ENCODE results near the gene LRIG2. TPM values are rescaled to one million over a fixed set of nuclear protein-coding genes. Genes with fewer than 3 reads are reported as not detected.
"Not testable (repeated sequence)": the region's sequence is repeated elsewhere in the genome, so short reads cannot be mapped to it uniquely, and the experiment has no call there.

LRIG2 gene
- total RNA-seq, 1 donor from 2014 or later = 24.0 TPM

- Histone ChIP-seq H3K9me3 (ENCODE audit: control insufficient read depth in 3 of 3, low read length in 3 of 3) (no peaks in the 10 kb centered on the region), H3K4me1 (ENCODE audit: control insufficient read depth in 3 of 3, insufficient read depth in 3 of 3, low read length in 3 of 3) (peaks cover 0 to 5% (median 2%) of the 10 kb centered on the region in 3 donors), H3K36me3 (ENCODE audit: control insufficient read depth in 3 of 3, insufficient read depth in 3 of 3, low read length in 3 of 3) (no peaks in the 10 kb centered on the region), H3K9ac (ENCODE audit: low read depth in 1 of 3, low read length in 3 of 3) (no peak overlapping the region), H3K27ac (ENCODE audit: low read depth, low read length) (no peak overlapping the region), H3K4me3 (ENCODE audit: low read length in 3 of 3) (no peak overlapping the region), H3K27me3 (ENCODE audit: control insufficient read depth in 3 of 3, insufficient read depth in 3 of 3, low read length in 3 of 3) (no peaks in the 10 kb centered on the region)
Measured at GRCh38 chr1:113057006-113057405, 16.0 kb upstream of the LRIG2 start.

- Histone ChIP-seq H3K36me3 (ENCODE audit: control insufficient read depth in 3 of 3, insufficient read depth in 3 of 3, low read length in 3 of 3) (no peaks in the 10 kb centered on the region), H3K4me3 (ENCODE audit: low read length in 3 of 3) (no peak overlapping the region), H3K27ac (ENCODE audit: low read depth, low read length) (no peak overlapping the region), H3K27me3 (ENCODE audit: control insufficient read depth in 3 of 3, insufficient read depth in 3 of 3, low read length in 3 of 3) (no peaks in the 10 kb centered on the region), H3K9ac (ENCODE audit: low read depth in 1 of 3, low read length in 3 of 3) (no peak overlapping the region), H3K4me1 (ENCODE audit: control insufficient read depth in 3 of 3, insufficient read depth in 3 of 3, low read length in 3 of 3) (peaks cover 0 to 5% (median 2%) of the 10 kb centered on the region in 3 donors), H3K9me3 (ENCODE audit: control insufficient read depth in 3 of 3, low read length in 3 of 3) (no peaks in the 10 kb centered on the region)
Measured at GRCh38 chr1:113058941-113059706, 13.9 kb upstream of the LRIG2 start.

- not testable (repeated sequence) for H3K27me3 ChIP-seq (ENCODE audit: control insufficient read depth in 3 of 3, insufficient read depth in 3 of 3, low read length in 3 of 3); H3K27ac ChIP-seq (ENCODE audit: low read depth, low read length); H3K4me1 ChIP-seq (ENCODE audit: control insufficient read depth in 3 of 3, insufficient read depth in 3 of 3, low read length in 3 of 3); H3K9ac ChIP-seq (ENCODE audit: low read depth in 1 of 3, low read length in 3 of 3); H3K4me3 ChIP-seq (ENCODE audit: low read length in 3 of 3); H3K36me3 ChIP-seq (ENCODE audit: control insufficient read depth in 3 of 3, insufficient read depth in 3 of 3, low read length in 3 of 3); H3K9me3 ChIP-seq (ENCODE audit: control insufficient read depth in 3 of 3, low read length in 3 of 3)
Measured at GRCh38 chr1:113063456-113063855, 9.5 kb upstream of the LRIG2 start.

- H3K27me3 ChIP-seq (ENCODE audit: control insufficient read depth in 3 of 3, insufficient read depth in 3 of 3, low read length in 3 of 3) = no peaks in the 10 kb centered on the region
- H3K9me3 ChIP-seq (ENCODE audit: control insufficient read depth in 3 of 3, low read length in 3 of 3) = no peaks in the 10 kb centered on the region
- peaks cover 12 to 13% (median 13%) of the 10 kb centered on the region in 3 donors for H3K4me1 ChIP-seq (ENCODE audit: control insufficient read depth in 3 of 3, insufficient read depth in 3 of 3, low read length in 3 of 3)
- H3K4me3 ChIP-seq (ENCODE audit: low read length in 3 of 3) = peak overlapping the region; percentile 90 to 97 (median 97)
- no peaks in the 10 kb centered on the region for H3K36me3 ChIP-seq (ENCODE audit: control insufficient read depth in 3 of 3, insufficient read depth in 3 of 3, low read length in 3 of 3)
- H3K27ac ChIP-seq (ENCODE audit: low read depth, low read length) = peak overlapping the region; percentile 91
- peak overlapping the region in 2 of 3 donors; percentile 94 to 99 for H3K9ac ChIP-seq (ENCODE audit: low read depth in 1 of 3, low read length in 3 of 3)
Measured at GRCh38 chr1:113072141-113072756, 749 bp upstream of the LRIG2 start.

GRCh38 chr1:113073479-113073950 is 517 bp downstream of the LRIG2 start:
- Histone ChIP-seq H3K9me3 (ENCODE audit: control insufficient read depth in 3 of 3, low read length in 3 of 3) (no peaks in the 10 kb centered on the region), H3K4me1 (ENCODE audit: control insufficient read depth in 3 of 3, insufficient read depth in 3 of 3, low read length in 3 of 3) (peaks cover 12 to 13% (median 13%) of the 10 kb centered on the region in 3 donors), H3K27ac (ENCODE audit: low read depth, low read length) (peak overlapping the region; percentile 91), H3K36me3 (ENCODE audit: control insufficient read depth in 3 of 3, insufficient read depth in 3 of 3, low read length in 3 of 3) (peaks cover 0 to 6% (median 5%) of the 10 kb centered on the region in 3 donors), H3K4me3 (ENCODE audit: low read length in 3 of 3) (peak overlapping the region; percentile 90 to 97 (median 97)), H3K27me3 (ENCODE audit: control insufficient read depth in 3 of 3, insufficient read depth in 3 of 3, low read length in 3 of 3) (no peaks in the 10 kb centered on the region), H3K9ac (ENCODE audit: low read depth in 1 of 3, low read length in 3 of 3) (peak overlapping the region; percentile 94 to 99 (median 94))

- Histone ChIP-seq H3K4me1 (ENCODE audit: control insufficient read depth in 3 of 3, insufficient read depth in 3 of 3, low read length in 3 of 3) (peaks cover 12 to 13% (median 13%) of the 10 kb centered on the region in 3 donors), H3K9ac (ENCODE audit: low read depth in 1 of 3, low read length in 3 of 3) (peak overlapping the region; percentile 94 to 99 (median 94)), H3K4me3 (ENCODE audit: low read length in 3 of 3) (peak overlapping the region; percentile 90 to 97 (median 97)), H3K36me3 (ENCODE audit: control insufficient read depth in 3 of 3, insufficient read depth in 3 of 3, low read length in 3 of 3) (peaks cover 0 to 8% (median 8%) of the 10 kb centered on the region in 3 donors), H3K27me3 (ENCODE audit: control insufficient read depth in 3 of 3, insufficient read depth in 3 of 3, low read length in 3 of 3) (no peaks in the 10 kb centered on the region), H3K27ac (ENCODE audit: low read depth, low read length) (peak overlapping the region; percentile 91), H3K9me3 (ENCODE audit: control insufficient read depth in 3 of 3, low read length in 3 of 3) (no peaks in the 10 kb centered on the region)
Measured at GRCh38 chr1:113074237-113074636, 1.2 kb downstream of the LRIG2 start.

- not testable (repeated sequence) for H3K27me3 ChIP-seq (ENCODE audit: control insufficient read depth in 3 of 3, insufficient read depth in 3 of 3, low read length in 3 of 3); H3K4me3 ChIP-seq (ENCODE audit: low read length in 3 of 3); H3K27ac ChIP-seq (ENCODE audit: low read depth, low read length); H3K9me3 ChIP-seq (ENCODE audit: control insufficient read depth in 3 of 3, low read length in 3 of 3); H3K9ac ChIP-seq (ENCODE audit: low read depth in 1 of 3, low read length in 3 of 3); H3K4me1 ChIP-seq (ENCODE audit: control insufficient read depth in 3 of 3, insufficient read depth in 3 of 3, low read length in 3 of 3)
- peaks cover 0 to 10% (median 8%) of the 10 kb centered on the region in 3 donors for H3K36me3 ChIP-seq (ENCODE audit: control insufficient read depth in 3 of 3, insufficient read depth in 3 of 3, low read length in 3 of 3)
Measured at GRCh38 chr1:113077978-113078377, 5.0 kb downstream of the LRIG2 start.

- Histone ChIP-seq H3K36me3 (ENCODE audit: control insufficient read depth in 3 of 3, insufficient read depth in 3 of 3, low read length in 3 of 3) (peaks cover 0 to 2% (median 0%) of the 10 kb centered on the region in 3 donors), H3K4me1 (ENCODE audit: control insufficient read depth in 3 of 3, insufficient read depth in 3 of 3, low read length in 3 of 3) (peaks cover 0 to 3% (median 2%) of the 10 kb centered on the region in 3 donors), H3K4me3 (ENCODE audit: low read length in 3 of 3) (no peak overlapping the region), H3K9me3 (ENCODE audit: control insufficient read depth in 3 of 3, low read length in 3 of 3) (no peaks in the 10 kb centered on the region), H3K27me3 (ENCODE audit: control insufficient read depth in 3 of 3, insufficient read depth in 3 of 3, low read length in 3 of 3) (no peaks in the 10 kb centered on the region), H3K27ac (ENCODE audit: low read depth, low read length) (no peak overlapping the region), H3K9ac (ENCODE audit: low read depth in 1 of 3, low read length in 3 of 3) (no peak overlapping the region)
Measured at GRCh38 chr1:113086541-113086940, 13.5 kb downstream of the LRIG2 start.

GRCh38 chr1:113088972-113089371 is 16.0 kb downstream of the LRIG2 start:
- Histone ChIP-seq H3K4me1 (ENCODE audit: control insufficient read depth in 3 of 3, insufficient read depth in 3 of 3, low read length in 3 of 3) (peaks cover 0 to 3% (median 2%) of the 10 kb centered on the region in 3 donors), H3K4me3 (ENCODE audit: low read length in 3 of 3) (no peak overlapping the region), H3K27ac (ENCODE audit: low read depth, low read length) (no peak overlapping the region), H3K9me3 (ENCODE audit: control insufficient read depth in 3 of 3, low read length in 3 of 3) (no peaks in the 10 kb centered on the region), H3K9ac (ENCODE audit: low read depth in 1 of 3, low read length in 3 of 3) (no peak overlapping the region), H3K27me3 (ENCODE audit: control insufficient read depth in 3 of 3, insufficient read depth in 3 of 3, low read length in 3 of 3) (no peaks in the 10 kb centered on the region), H3K36me3 (ENCODE audit: control insufficient read depth in 3 of 3, insufficient read depth in 3 of 3, low read length in 3 of 3) (peaks cover 2 to 10% (median 7%) of the 10 kb centered on the region in 3 donors)

- Histone ChIP-seq H3K9ac (ENCODE audit: low read depth in 1 of 3, low read length in 3 of 3) (no peak overlapping the region), H3K27ac (ENCODE audit: low read depth, low read length) (no peak overlapping the region), H3K4me3 (ENCODE audit: low read length in 3 of 3) (no peak overlapping the region), H3K4me1 (ENCODE audit: control insufficient read depth in 3 of 3, insufficient read depth in 3 of 3, low read length in 3 of 3) (peaks cover 0 to 3% (median 2%) of the 10 kb centered on the region in 3 donors), H3K36me3 (ENCODE audit: control insufficient read depth in 3 of 3, insufficient read depth in 3 of 3, low read length in 3 of 3) (peaks cover 5 to 19% (median 12%) of the 10 kb centered on the region in 3 donors), H3K27me3 (ENCODE audit: control insufficient read depth in 3 of 3, insufficient read depth in 3 of 3, low read length in 3 of 3) (no peaks in the 10 kb centered on the region), H3K9me3 (ENCODE audit: control insufficient read depth in 3 of 3, low read length in 3 of 3) (no peaks in the 10 kb centered on the region)
Measured at GRCh38 chr1:113090051-113090450, 17.1 kb downstream of the LRIG2 start.

Data from skeletal muscle tissue (tissue), 4 donors.